Endodermal cell (in vitro differentiated cells): Measurements from ENCODE around the gene AMHR2. TPM values are rescaled to one million over a fixed set of nuclear protein-coding genes. Genes with fewer than 3 reads are reported as not detected.

Experiments used
- DNase-seq: peaks from one replicate; pipeline ENCODE4 v3.0.0-alpha.2; 2017
- H3K27ac ChIP-seq: 2 replicates; pipeline ENCODE4 v1.5.1; 2013; ENCODE audit warnings: mild to moderate bottlenecking, low read depth, low read length, moderate library complexity
- H3K27me3 ChIP-seq: 2 replicates; pipeline ENCODE4 v1.6.1; 2013; ENCODE audit warnings: mild to moderate bottlenecking, low read length, moderate library complexity; ENCODE audit not compliant: insufficient read depth, control insufficient read depth, poor library complexity, severe bottlenecking
- H3K36me3 ChIP-seq: 2 replicates; pipeline ENCODE4 v1.7.0; 2013; ENCODE audit warnings: mild to moderate bottlenecking, low read length, moderate library complexity; ENCODE audit not compliant: control insufficient read depth, insufficient read depth
- H3K4me1 ChIP-seq: one replicate; pipeline ENCODE4 v1.7.0; 2013; ENCODE audit warnings: low read length; ENCODE audit not compliant: control insufficient read depth, insufficient read depth
- H3K4me3 ChIP-seq: 2 replicates; pipeline ENCODE4 v1.5.1; 2013; ENCODE audit warnings: mild to moderate bottlenecking, low read length, moderate library complexity
- H3K9ac ChIP-seq: 2 replicates; pipeline ENCODE4 v1.6.1; 2013; ENCODE audit warnings: mild to moderate bottlenecking, low read length, moderate library complexity; ENCODE audit not compliant: poor library complexity, severe bottlenecking; ENCODE audit errors: extremely low read depth
- H3K9me3 ChIP-seq: 2 replicates; pipeline ENCODE4 v1.6.1; 2013; ENCODE audit warnings: mild to moderate bottlenecking, low read length, moderate library complexity; ENCODE audit not compliant: control insufficient read depth
- H3K27ac Mint-ChIP-seq: 2 replicates; pipeline ENCODE4 v1.8.0; 2020; ENCODE audit warnings: mixed read lengths
- H3K27me3 Mint-ChIP-seq: 2 replicates; pipeline ENCODE4 v1.8.0; 2021; ENCODE audit warnings: mild to moderate bottlenecking, mixed read lengths; ENCODE audit not compliant: insufficient read depth
- H3K36me3 Mint-ChIP-seq: 2 replicates; pipeline ENCODE4 v1.8.0; 2020; ENCODE audit warnings: low read depth, mixed read lengths
- H3K4me1 Mint-ChIP-seq: 2 replicates; pipeline ENCODE4 v1.8.0; 2020; ENCODE audit warnings: mixed read lengths
- H3K4me3 Mint-ChIP-seq: 2 replicates; pipeline ENCODE4 v1.8.0; 2020; ENCODE audit warnings: mild to moderate bottlenecking, moderate library complexity, mixed read lengths
- H3K9me3 Mint-ChIP-seq: 2 replicates; pipeline ENCODE4 v1.8.0; 2020; ENCODE audit warnings: mild to moderate bottlenecking, mixed read lengths
- WGBS, 2 experiments: methylation state at CpG; one replicate each; pipeline versions ENCODE4 v1.1.5 to v1.1.7; 2013; ENCODE audit warnings: missing lambda C conversion rate in 2 of 2, mixed read lengths in 1 of 2; ENCODE audit not compliant: insufficient coverage in 1 of 2, insufficient read length in 1 of 2; 5-methylcytosine and 5-hydroxymethylcytosine counted together
- total RNA-seq, 2 donors: library from RNA; stranded (reverse); fragmentation: NEBNext Ultra II Directional in 1 of 2; extraction: Animal tissue kit (Norgen Biotek cat#: 25700) in 1 of 2; gene quantifications; 2 replicates in 1 of 2; 3 replicates in 1 of 2; pipeline ENCODE4 v1.2.1, GENCODE V29; 2021
- TF ChIP-seq, protein P1 (sequence below): fragments of 200-600 bp; sonication (generic); conservative IDR thresholded peaks from 2 replicates; pipeline ENCODE4 v1.5.0; 2021; ENCODE audit warnings: antibody characterized with exemption, mild to moderate bottlenecking

AMHR2 gene
- total RNA-seq, 2 donors from 2014 or later, result 17.1 to 23.6 TPM

DNA sequence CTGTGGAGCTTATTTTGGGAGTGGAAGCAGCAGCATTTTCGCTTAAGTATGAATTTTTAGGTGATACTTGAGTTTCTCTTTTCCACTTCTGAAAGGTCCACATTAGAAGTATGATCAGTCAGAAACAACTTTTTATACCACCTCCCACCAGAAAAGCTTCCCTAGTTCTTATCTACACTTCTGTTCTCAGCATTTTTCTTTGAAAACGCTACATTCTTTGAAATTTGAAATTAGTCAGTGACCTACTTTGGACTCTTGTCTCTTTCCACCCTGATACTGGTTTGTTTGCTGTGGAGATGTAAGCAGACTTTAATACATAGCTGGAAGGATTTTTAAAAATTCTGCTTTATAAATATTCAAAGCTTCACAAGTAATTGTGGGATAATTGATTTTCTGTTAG, 50.4 kb downstream of the AMHR2 start:
- H3K9me3 Mint-ChIP-seq, result no peaks in the 10 kb centered on the region
- Histone ChIP-seq H3K9me3 (no peaks in the 10 kb centered on the region), H3K4me1 (peaks cover 31% of the 10 kb centered on the region), H3K27me3 (no peaks in the 10 kb centered on the region), H3K36me3 (peaks cover 97% of the 10 kb centered on the region), H3K9ac (no peak overlapping the region), H3K4me3 (no peak overlapping the region), H3K27ac (no peak overlapping the region)
- 88 to 100% methylated on average over 1 to 2 of the region's 2 CpGs for WGBS, 2 experiments
- peaks cover 52% of the 10 kb centered on the region for H3K4me1 Mint-ChIP-seq
- no peak for DNase-seq
- peak overlapping the region; percentile 86 for H3K27ac Mint-ChIP-seq
- no peak overlapping the region for H3K4me3 Mint-ChIP-seq
- no peaks in the 10 kb centered on the region for H3K27me3 Mint-ChIP-seq
- TF ChIP-seq, protein P1, sequence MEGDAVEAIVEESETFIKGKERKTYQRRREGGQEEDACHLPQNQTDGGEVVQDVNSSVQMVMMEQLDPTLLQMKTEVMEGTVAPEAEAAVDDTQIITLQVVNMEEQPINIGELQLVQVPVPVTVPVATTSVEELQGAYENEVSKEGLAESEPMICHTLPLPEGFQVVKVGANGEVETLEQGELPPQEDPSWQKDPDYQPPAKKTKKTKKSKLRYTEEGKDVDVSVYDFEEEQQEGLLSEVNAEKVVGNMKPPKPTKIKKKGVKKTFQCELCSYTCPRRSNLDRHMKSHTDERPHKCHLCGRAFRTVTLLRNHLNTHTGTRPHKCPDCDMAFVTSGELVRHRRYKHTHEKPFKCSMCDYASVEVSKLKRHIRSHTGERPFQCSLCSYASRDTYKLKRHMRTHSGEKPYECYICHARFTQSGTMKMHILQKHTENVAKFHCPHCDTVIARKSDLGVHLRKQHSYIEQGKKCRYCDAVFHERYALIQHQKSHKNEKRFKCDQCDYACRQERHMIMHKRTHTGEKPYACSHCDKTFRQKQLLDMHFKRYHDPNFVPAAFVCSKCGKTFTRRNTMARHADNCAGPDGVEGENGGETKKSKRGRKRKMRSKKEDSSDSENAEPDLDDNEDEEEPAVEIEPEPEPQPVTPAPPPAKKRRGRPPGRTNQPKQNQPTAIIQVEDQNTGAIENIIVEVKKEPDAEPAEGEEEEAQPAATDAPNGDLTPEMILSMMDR, result no peak
- peaks cover 86% of the 10 kb centered on the region for H3K36me3 Mint-ChIP-seq

DNA sequence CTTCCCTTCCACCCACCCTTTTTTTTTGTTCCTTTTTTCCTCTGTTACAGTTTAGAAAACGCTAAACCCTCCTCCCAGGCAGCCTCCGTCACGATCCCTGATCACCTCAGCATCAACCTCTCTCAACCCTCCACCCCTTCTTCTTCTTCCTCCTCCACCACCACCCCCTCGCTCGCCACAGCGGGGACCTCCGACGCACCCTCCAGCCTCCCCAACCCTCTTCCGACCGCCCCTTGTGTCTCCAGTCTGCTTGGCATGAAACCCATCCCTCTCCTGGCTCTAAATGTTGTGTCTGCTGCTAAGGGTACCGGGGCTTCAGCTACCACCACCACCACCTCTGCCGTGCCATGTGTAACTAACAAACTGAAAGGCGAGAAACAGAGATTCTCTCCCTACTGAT, 51.2 kb downstream of the AMHR2 start:
- 94 to 98% methylated on average over 6 to 13 of the region's 13 CpGs for WGBS, 2 experiments
- peak; percentile 52 for DNase-seq
- H3K4me3 Mint-ChIP-seq, result no peak overlapping the region

DNA sequence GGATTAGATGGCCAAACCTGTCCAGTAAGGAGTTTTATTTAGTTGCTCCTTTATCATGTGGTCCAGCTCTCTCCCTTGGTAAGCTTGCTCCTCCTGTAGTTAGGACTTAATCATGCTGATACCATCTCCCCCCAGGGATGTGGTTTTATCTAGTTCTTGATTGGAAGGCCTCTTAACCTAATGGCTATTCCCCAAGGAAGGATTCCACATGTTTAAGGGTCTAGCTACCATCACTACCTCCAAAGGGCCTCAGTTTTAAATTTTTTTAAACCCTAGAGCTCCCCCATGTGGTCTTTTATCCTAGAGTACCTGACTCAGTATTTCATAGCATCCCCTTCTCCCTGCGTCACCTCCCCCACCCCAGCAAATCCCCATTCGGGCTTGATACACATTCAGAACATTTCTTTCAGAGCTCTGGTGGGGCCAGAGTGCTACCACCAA, 53.1 kb downstream of the AMHR2 start:
- DNase-seq, result peak; percentile 70
- 80 to 85% methylated on average over 2 of the region's 2 CpGs for WGBS, 2 experiments
- TF ChIP-seq, protein P1, result peak; percentile 69
- H3K36me3 Mint-ChIP-seq, result peaks cover 84% of the 10 kb centered on the region
- peak overlapping the region; percentile 87 for H3K27ac Mint-ChIP-seq
- no peaks in the 10 kb centered on the region for H3K9me3 Mint-ChIP-seq
- H3K27me3 Mint-ChIP-seq, result no peaks in the 10 kb centered on the region
- Histone ChIP-seq H3K4me1 (peaks cover 38% of the 10 kb centered on the region), H3K27ac (no peak overlapping the region), H3K9ac (no peak overlapping the region), H3K36me3 (peaks cover 96% of the 10 kb centered on the region), H3K4me3 (no peak overlapping the region), H3K27me3 (no peaks in the 10 kb centered on the region), H3K9me3 (no peaks in the 10 kb centered on the region)
- no peak overlapping the region for H3K4me3 Mint-ChIP-seq
- peaks cover 60% of the 10 kb centered on the region for H3K4me1 Mint-ChIP-seq

More for the DNA sequence above, 51.2 kb downstream of the AMHR2 start:
- peaks cover 35% of the 10 kb centered on the region for H3K4me1 ChIP-seq
- Mint-ChIP-seq H3K27me3 (no peaks in the 10 kb centered on the region), H3K9me3 (no peaks in the 10 kb centered on the region), H3K4me1 (peaks cover 57% of the 10 kb centered on the region), H3K36me3 (peaks cover 87% of the 10 kb centered on the region), H3K27ac (peak overlapping the region; percentile 86)
- TF ChIP-seq, protein P1, result no peak
- no peak overlapping the region for H3K27ac ChIP-seq
- no peak overlapping the region for H3K4me3 ChIP-seq
- no peak overlapping the region for H3K9ac ChIP-seq
- peaks cover 97% of the 10 kb centered on the region for H3K36me3 ChIP-seq
- H3K9me3 ChIP-seq, result no peaks in the 10 kb centered on the region
- H3K27me3 ChIP-seq, result no peaks in the 10 kb centered on the region
